Peyer's patch (tissue), 4 donors: Measurements from ENCODE around the gene TMEM222.

Source experiments
- POLR2A ChIP-seq, 2 donors: fragments of 450-650 bp; IDR thresholded peaks; one replicate each; pipeline ENCODE4 v1.5.1; 2017; ENCODE audit warnings: antibody characterized with exemption in 2 of 2, mild to moderate bottlenecking in 2 of 2, moderate library complexity in 2 of 2
- TF ChIP-seq, protein P1 (sequence below), 6 experiments: fragments of 450-650 bp in 4 of 6; fragments of 200-600 bp in 2 of 6; sonication (generic) in 1 of 6; IDR thresholded peaks; one replicate each; pipeline ENCODE4 v1.5.1; 2017 to 2019; ENCODE audit warnings: antibody characterized with exemption in 6 of 6, mild to moderate bottlenecking in 3 of 6, moderate library complexity in 1 of 6

DNA sequence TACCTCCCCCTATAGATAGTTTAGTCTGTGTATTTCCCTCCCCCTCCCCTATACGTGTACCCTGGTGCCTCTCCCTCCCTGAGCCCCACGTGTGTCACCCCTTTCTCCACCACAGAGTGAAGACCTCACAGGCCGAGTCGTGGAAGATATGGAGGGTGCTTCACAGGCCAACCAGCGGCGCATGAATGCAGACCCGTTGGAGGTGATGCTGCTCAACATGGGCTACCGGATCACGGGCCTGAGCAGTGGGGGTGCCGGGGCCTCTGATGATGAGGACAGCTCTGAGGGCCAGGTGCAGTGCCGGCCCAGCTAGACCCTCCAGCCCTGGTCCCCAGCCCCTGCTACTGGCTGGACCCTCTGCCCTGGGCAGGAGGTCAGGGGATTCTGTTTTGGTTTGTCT, 15.9 kb upstream of the TMEM222 start:
- TF ChIP-seq, protein P1, sequence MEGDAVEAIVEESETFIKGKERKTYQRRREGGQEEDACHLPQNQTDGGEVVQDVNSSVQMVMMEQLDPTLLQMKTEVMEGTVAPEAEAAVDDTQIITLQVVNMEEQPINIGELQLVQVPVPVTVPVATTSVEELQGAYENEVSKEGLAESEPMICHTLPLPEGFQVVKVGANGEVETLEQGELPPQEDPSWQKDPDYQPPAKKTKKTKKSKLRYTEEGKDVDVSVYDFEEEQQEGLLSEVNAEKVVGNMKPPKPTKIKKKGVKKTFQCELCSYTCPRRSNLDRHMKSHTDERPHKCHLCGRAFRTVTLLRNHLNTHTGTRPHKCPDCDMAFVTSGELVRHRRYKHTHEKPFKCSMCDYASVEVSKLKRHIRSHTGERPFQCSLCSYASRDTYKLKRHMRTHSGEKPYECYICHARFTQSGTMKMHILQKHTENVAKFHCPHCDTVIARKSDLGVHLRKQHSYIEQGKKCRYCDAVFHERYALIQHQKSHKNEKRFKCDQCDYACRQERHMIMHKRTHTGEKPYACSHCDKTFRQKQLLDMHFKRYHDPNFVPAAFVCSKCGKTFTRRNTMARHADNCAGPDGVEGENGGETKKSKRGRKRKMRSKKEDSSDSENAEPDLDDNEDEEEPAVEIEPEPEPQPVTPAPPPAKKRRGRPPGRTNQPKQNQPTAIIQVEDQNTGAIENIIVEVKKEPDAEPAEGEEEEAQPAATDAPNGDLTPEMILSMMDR (IDR thresholded peaks at IDR 0.05), result no peak
- no peak for TF ChIP-seq POLR2A (IDR thresholded peaks at IDR 0.05)
